BLaER1 treated with 17β-estradiol and CSF1 and Interleukin-3, amounts not matched to agents 10 nM and 100 nM (cell line): ENCODE data around the gene MINK1.

Source experiments
- H3K27ac ChIP-seq, 11 experiments: shearing (Covaris generic); formaldehyde crosslinking; 2 replicates each; pipeline ENCODE4 v1.8.1; 2022
- H3K27me3 ChIP-seq, 11 experiments: shearing (Covaris generic); formaldehyde crosslinking; 2 replicates each; pipeline ENCODE4 v1.8.1; 2022
- H3K36me3 ChIP-seq, 11 experiments: shearing (Covaris generic); formaldehyde crosslinking; 2 replicates each; pipeline ENCODE4 v1.8.1; 2022
- H3K4me1 ChIP-seq, 10 experiments: shearing (Covaris generic); formaldehyde crosslinking; 2 replicates each; pipeline ENCODE4 v1.8.1; 2022
- H3K4me2 ChIP-seq, 11 experiments: shearing (Covaris generic); formaldehyde crosslinking; 2 replicates each; pipeline ENCODE4 v1.8.1; 2022
- H3K4me3 ChIP-seq, 10 experiments: shearing (Covaris generic); formaldehyde crosslinking; 2 replicates each; pipeline ENCODE4 v1.8.1; 2022
- H3K9ac ChIP-seq, 11 experiments: shearing (Covaris generic); formaldehyde crosslinking; 2 replicates each; pipeline ENCODE4 v1.8.1; 2022
- H3K9me3 ChIP-seq, 11 experiments: shearing (Covaris generic); formaldehyde crosslinking; replicated peaks in 1 of 11; 2 replicates each; pipeline ENCODE4 v1.8.1; 2022
- H4K20me1 ChIP-seq, 11 experiments: shearing (Covaris generic); formaldehyde crosslinking; 2 replicates each; pipeline ENCODE4 v1.8.1; 2022
- Cebpa-rat ChIP-seq, 11 experiments: shearing (Covaris generic); IDR thresholded peaks; 2 replicates each; pipeline ENCODE4 v1.8.1; 2022

Gene MINK1

DNA sequence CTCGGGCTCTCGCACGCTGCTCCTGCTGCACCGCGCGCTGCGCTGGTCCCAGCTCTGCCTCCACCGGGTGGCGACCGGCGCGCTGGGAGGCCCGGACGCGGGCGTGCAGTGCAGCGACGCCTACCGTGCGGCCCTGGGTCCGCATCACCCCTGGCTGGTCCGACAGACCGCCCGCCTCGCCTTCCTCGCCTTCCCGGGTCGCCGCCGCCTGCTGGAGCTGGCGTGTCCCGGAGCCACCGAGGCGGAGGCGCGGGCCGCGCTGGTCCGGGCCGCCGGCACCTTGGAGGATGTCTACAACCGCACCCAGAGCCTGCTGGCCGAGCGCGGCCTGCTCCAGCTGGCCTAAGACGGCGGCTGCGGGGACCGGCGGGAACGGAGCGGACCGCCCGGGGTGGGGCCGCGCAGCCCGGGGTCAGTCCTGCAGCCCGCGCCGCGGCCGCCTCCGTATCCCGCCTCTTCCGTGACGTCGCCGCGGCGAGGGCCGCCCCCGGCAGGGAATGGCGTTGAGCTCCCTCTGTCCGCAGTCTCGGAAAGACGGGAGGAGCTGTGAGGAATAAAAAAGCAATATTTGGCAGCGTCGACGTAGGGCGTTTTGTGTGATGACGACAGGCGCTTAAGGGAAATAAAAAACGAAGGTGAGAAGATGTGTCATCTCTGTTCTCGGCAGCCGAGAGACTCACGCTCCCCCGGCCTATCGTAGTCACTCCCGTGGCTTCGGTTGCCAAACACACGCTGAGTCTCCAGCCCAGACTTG lies 43.0 kb upstream of the MINK1 start:
- H3K27ac ChIP-seq: peak overlapping the region; percentile 73 to 91 (median 81)
- H3K9ac ChIP-seq: peak overlapping the region; percentile 76 to 96 (median 86)
- peaks cover 0 to 24% (median 9%) of the 10 kb centered on the region in 11 experiments; a peak in 11 of 22 replicates for H4K20me1 ChIP-seq
- no peaks in the 10 kb centered on the region for H3K36me3 ChIP-seq
- peaks cover 42 to 53% (median 48%) of the 10 kb centered on the region in 10 experiments for H3K4me1 ChIP-seq
- no peak for TF ChIP-seq Cebpa-rat (IDR thresholded peaks at IDR 0.05)
- H3K27me3 ChIP-seq: peaks cover 15 to 52% (median 46%) of the 10 kb centered on the region in 11 experiments
- H3K4me3 ChIP-seq: peak overlapping the region; percentile 68 to 87 (median 76)
- peak overlapping the region; percentile 90 to 100 (median 98) for H3K4me2 ChIP-seq
- peaks cover 0 to under 1% (median 0%) of the 10 kb centered on the region in 11 experiments; a peak in 1 of 22 replicates for H3K9me3 ChIP-seq

- no peaks in the 10 kb centered on the region for H3K36me3 ChIP-seq
- no peak for TF ChIP-seq Cebpa-rat (IDR thresholded peaks at IDR 0.05)
- H3K27me3 ChIP-seq: peaks cover 9 to 46% (median 40%) of the 10 kb centered on the region in 11 experiments
- H3K9ac ChIP-seq: peak overlapping the region; percentile 76 to 96 (median 86); a peak in 20 of 22 replicates
- peak overlapping the region; percentile 90 to 100 (median 98) for H3K4me2 ChIP-seq
- H3K4me1 ChIP-seq: peaks cover 37 to 52% (median 44%) of the 10 kb centered on the region in 10 experiments
- H3K27ac ChIP-seq: peak overlapping the region in 8 of 11 experiments; percentile 74 to 91 (median 86); a peak in 11 of 22 replicates
- H3K4me3 ChIP-seq: peak overlapping the region; percentile 68 to 87 (median 76)
- H3K9me3 ChIP-seq: peaks cover 0 to 3% (median 0%) of the 10 kb centered on the region in 11 experiments; a peak in 1 of 22 replicates
- peaks cover 0 to 24% (median 9%) of the 10 kb centered on the region in 11 experiments; a peak in 11 of 22 replicates for H4K20me1 ChIP-seq
These were observed 42.4 kb upstream of the MINK1 start for GRCh38 chr17:4790705-4791088.

DNA sequence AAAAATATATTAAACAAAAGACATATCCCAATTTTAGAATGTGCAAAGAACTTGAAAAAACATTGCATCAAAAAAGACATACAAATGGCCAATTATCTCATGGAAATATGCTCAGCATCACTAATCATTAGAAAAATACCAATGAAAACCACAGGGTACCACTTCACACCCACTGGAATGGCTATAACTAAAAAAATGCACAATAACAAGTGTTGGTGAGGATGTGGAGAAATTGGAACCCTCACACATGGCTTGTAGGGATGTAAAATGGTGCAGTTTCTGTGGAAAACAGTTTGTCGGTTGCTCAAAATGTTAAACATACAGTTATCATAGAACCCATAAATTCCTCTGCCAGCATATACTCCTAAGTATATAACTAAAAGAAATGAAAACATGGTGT lies 38.0 kb upstream of the MINK1 start:
- TF ChIP-seq Cebpa-rat (IDR thresholded peaks at IDR 0.05): no peak
- peaks cover 0 to 3% (median 0%) of the 10 kb centered on the region in 11 experiments; a peak in 1 of 22 replicates for H3K9me3 ChIP-seq
- peak overlapping the region; percentile 75 to 88 (median 85); a peak in 21 of 22 replicates for H3K27ac ChIP-seq
- H3K4me3 ChIP-seq: peak overlapping the region in 1 of 10 experiments; percentile 73; a peak in 2 of 20 replicates
- H3K36me3 ChIP-seq: peaks cover 22 to 34% (median 28%) of the 10 kb centered on the region in 11 experiments
- peak overlapping the region in 6 of 11 experiments; percentile 51 to 67 (median 60); a peak in 7 of 22 replicates for H3K4me2 ChIP-seq
- peaks cover 0 to 5% (median 0%) of the 10 kb centered on the region in 11 experiments; a peak in 3 of 22 replicates for H3K27me3 ChIP-seq
- H3K4me1 ChIP-seq: peaks cover 16 to 29% (median 21%) of the 10 kb centered on the region in 10 experiments
- H4K20me1 ChIP-seq: peaks cover 0 to 12% (median 4%) of the 10 kb centered on the region in 11 experiments; a peak in 6 of 22 replicates
- peak overlapping the region in 5 of 11 experiments; percentile 67 to 91 (median 84); a peak in 6 of 22 replicates for H3K9ac ChIP-seq

DNA sequence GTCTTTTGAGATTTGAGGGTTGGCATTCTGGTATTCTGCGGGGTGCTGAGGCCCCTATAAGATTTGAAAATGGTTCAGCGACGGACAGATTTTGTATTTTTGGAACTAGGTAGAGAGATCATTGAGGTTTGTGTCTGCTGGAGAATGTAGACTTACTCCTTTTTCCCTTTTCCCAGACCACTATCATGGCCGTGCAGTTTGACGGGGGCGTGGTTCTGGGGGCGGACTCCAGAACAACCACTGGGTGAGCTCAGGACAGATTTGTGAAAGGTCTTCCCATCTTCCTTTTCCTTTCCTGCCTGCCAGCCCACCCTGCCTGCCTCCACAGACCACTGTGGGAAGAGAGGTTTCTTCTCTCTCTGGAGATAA lies 36.6 kb upstream of the MINK1 start:
- H3K36me3 ChIP-seq: peaks cover 22 to 36% (median 28%) of the 10 kb centered on the region in 11 experiments
- H3K9ac ChIP-seq: peak overlapping the region; percentile 81 to 91 (median 88)
- peaks cover 0 to 5% (median 0%) of the 10 kb centered on the region in 11 experiments; a peak in 3 of 22 replicates for H3K27me3 ChIP-seq
- peak overlapping the region; percentile 78 to 92 (median 83) for H3K4me2 ChIP-seq
- peaks cover 10 to 24% (median 12%) of the 10 kb centered on the region in 10 experiments for H3K4me1 ChIP-seq
- peaks cover 0 to 12% (median 4%) of the 10 kb centered on the region in 11 experiments; a peak in 6 of 22 replicates for H4K20me1 ChIP-seq
- no peak for TF ChIP-seq Cebpa-rat (IDR thresholded peaks at IDR 0.05)
- peaks cover 0 to 3% (median 0%) of the 10 kb centered on the region in 11 experiments; a peak in 1 of 22 replicates for H3K9me3 ChIP-seq
- peak overlapping the region; percentile 67 to 97 (median 92) for H3K4me3 ChIP-seq
- peak overlapping the region; percentile 50 to 88 (median 85); a peak in 21 of 22 replicates for H3K27ac ChIP-seq

DNA sequence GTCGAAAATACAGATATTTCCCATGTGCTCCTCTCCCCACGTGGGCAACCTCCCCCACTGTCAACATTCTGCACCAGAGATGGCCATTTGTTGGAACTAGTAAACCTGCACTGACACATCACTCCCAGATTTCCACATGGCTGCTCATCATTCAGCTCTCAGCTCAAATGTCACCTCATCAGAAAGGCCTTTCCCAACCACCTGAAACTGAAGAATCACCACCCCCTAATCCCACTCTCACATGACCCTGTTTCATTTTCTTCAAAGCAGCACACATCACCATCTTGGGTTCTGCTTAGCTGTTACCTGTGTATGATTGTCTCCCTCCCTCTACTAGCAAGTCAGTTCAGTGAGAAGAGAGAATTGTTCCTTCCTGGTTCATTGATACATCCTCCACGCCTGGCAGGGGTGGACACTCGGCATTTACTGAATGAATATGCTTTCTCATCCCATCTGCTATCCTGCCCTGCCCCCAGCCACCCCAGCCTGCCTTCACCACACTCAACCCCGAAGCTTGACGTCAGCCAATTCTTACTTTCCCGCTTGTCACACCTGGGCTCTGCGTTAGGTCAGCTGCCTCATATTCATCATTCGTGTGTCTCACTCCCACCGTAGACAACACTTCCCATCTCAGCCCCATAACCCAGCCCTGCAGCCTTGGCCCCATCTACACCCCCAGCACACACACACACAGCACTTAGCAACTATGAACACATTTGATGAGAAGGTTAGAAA lies 32.5 kb upstream of the MINK1 start:
- Histone ChIP-seq H3K9ac (no peak overlapping the region), H3K36me3 (peaks cover 22 to 36% (median 28%) of the 10 kb centered on the region in 11 experiments), H3K4me1 (peaks cover 10 to 22% (median 12%) of the 10 kb centered on the region in 10 experiments), H4K20me1 (peaks cover 0 to 12% (median 4%) of the 10 kb centered on the region in 11 experiments; a peak in 6 of 22 replicates), H3K27ac (no peak overlapping the region), H3K27me3 (no peaks in the 10 kb centered on the region), H3K9me3 (no peaks in the 10 kb centered on the region), H3K4me3 (no peak overlapping the region), H3K4me2 (no peak overlapping the region)
- no peak for TF ChIP-seq Cebpa-rat (IDR thresholded peaks at IDR 0.05)

DNA sequence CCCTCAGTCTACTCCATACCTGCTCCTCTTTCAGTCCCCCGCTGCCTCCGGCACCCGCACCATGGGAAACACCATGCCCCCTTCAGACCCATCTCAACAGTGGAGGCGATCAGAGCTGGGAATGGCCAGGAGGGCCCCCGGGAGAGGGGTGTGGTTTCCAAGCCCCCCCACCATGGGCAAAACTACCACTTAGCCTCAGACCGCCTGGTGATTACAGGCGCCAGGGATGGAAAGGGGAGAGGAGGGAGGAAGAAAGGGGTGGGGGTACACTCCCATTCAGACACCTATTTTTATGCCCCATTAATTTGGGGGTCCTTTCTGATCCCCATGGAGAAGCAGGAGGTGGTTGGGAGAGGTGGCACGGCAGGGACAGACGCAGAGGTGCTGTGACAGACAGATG lies 30.9 kb upstream of the MINK1 start, which contains the start of gene C17orf114:
Gene C17orf114 (minus strand): TSS at position 101 of the 400 bp plus-strand sequence.
- H3K27me3 ChIP-seq: no peaks in the 10 kb centered on the region
- H3K36me3 ChIP-seq: peaks cover 22 to 33% (median 27%) of the 10 kb centered on the region in 11 experiments
- no peak for TF ChIP-seq Cebpa-rat (IDR thresholded peaks at IDR 0.05)
- H3K4me1 ChIP-seq: peaks cover 2 to 14% (median 10%) of the 10 kb centered on the region in 10 experiments
- H3K27ac ChIP-seq: no peak within 1 kb of the TSS
- peaks cover 0 to 6% (median under 1%) of the 10 kb centered on the region in 11 experiments; a peak in 6 of 22 replicates for H4K20me1 ChIP-seq
- no peak within 1 kb of the TSS for H3K4me2 ChIP-seq
- H3K9ac ChIP-seq: peak within 1 kb of the TSS in 1 of 11 experiments; percentile 29; a peak in 2 of 22 replicates
- H3K4me3 ChIP-seq: no peak within 1 kb of the TSS
- no peaks in the 10 kb centered on the region for H3K9me3 ChIP-seq

DNA sequence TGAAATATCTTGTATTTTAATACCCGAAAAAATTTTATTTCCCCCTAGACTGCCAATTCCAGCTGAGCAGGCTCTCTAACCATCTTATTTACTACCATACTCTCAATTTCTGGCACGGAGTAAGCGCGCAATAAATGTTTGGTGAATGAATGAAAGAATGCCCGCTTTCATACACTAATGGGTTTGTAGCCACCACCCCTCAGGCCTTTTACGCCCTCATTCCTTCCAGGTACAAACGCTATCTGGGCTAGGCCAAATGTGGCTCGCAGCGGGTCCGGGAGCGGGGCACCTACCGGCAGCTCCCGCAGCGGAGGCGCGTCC lies 26.7 kb upstream of the MINK1 start:
- H3K27ac ChIP-seq: peak overlapping the region; percentile 55 to 82 (median 74)
- no peak for TF ChIP-seq Cebpa-rat (IDR thresholded peaks at IDR 0.05)
- H3K4me2 ChIP-seq: peak overlapping the region; percentile 84 to 98 (median 93)
- peaks cover 0 to 27% (median 9%) of the 10 kb centered on the region in 11 experiments; a peak in 11 of 22 replicates for H3K36me3 ChIP-seq
- peaks cover 0 to 27% (median 10%) of the 10 kb centered on the region in 11 experiments; a peak in 11 of 22 replicates for H4K20me1 ChIP-seq
- H3K9ac ChIP-seq: peak overlapping the region; percentile 84 to 91 (median 87)
- H3K4me1 ChIP-seq: peaks cover 28 to 42% (median 37%) of the 10 kb centered on the region in 10 experiments
- peak overlapping the region; percentile 77 to 93 (median 84) for H3K4me3 ChIP-seq
- H3K9me3 ChIP-seq: no peaks in the 10 kb centered on the region
- H3K27me3 ChIP-seq: no peaks in the 10 kb centered on the region
